GM19452 (cell line): ENCODE data around the gene PRAMEF17.
"Not testable (repeated sequence)": the region's sequence is repeated elsewhere in the genome, so short reads cannot be mapped to it uniquely, and the experiment has no call there.

ENCODE experiments used
- ATAC-seq: cut with Tn5 transposase; IDR thresholded peaks from one replicate; pipeline ENCODE4 v1.9.1; 2021; ENCODE audit not compliant: unreplicated experiment

The PRAMEF17 gene

DNA sequence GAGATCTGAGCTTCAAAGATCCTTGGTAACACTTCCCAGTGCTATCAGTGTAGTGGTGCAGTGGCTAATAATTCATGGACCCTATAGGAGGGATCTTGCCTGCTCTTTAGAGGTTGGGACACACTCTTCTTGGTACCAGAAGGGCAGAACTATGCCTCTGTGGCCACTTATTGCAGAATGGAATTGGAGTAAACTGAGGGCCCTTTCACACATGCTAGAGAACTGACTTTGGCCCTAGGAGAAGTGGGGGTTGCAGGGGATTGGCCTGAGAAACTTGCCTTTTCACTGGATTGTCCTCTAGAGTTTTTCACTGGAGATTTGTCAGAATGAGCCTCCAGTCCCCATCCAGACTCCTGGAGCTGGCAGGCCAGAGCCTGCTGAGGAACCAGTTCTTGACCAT lies at the start of gene PRAMEF17:
PRAMEF17 (plus strand) TSS at position 301 of the 400 bp plus-strand sequence; CDS start at position 327, 26 bp downstream.
- not testable (repeated sequence) for ATAC-seq

DNA sequence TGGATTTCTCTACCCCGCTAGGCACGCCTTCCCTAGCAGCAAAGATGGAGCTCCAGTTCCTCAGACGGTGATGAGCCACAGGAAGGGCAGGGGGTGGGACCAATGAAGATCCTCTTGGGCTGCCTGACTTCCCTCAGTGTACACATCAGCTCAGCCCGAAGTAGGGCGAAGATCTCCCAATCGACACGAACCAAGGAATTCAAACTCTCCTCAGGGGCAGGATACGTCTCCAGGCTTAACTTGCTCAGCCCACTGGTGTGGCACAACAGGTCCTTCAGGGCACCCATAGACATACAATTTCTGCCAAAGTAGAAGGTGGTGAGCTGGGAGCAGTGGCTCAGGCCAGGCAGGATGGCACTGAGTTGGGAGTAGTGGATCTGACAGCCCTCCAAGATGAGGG lies 46.9 kb upstream of the PRAMEF17 start:
- not testable (repeated sequence) for ATAC-seq

GRCh38 chr1:13347034-13347433 lies 42.4 kb upstream of the PRAMEF17 start, which contains the start of gene PRAMEF14:
Gene PRAMEF14, minus strand, starts transcription at chr1:13347134. Its CDS starts 1,820 bp downstream, at chr1:13345314.
- ATAC-seq = not testable (repeated sequence)

DNA sequence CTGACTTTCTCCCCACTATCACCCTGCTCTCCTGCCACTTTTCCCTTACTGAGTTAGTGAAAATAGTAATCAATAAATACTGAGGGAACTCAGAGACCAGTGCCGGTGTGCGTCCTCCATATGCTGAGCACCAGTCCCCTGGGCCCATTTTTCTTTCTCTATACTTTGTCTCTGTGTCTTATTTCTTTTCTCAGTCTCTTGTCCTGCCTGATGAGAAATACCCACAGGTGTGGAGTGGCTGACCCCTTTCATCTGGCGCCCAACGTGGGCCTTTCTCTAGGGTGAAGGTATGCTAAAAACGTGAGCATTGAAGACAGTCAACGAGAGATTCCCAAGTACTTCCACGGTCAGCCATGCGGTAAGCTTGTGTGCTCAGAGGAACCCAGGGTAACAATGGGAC lies 36.0 kb upstream of the PRAMEF17 start:
- not testable (repeated sequence) for ATAC-seq

DNA sequence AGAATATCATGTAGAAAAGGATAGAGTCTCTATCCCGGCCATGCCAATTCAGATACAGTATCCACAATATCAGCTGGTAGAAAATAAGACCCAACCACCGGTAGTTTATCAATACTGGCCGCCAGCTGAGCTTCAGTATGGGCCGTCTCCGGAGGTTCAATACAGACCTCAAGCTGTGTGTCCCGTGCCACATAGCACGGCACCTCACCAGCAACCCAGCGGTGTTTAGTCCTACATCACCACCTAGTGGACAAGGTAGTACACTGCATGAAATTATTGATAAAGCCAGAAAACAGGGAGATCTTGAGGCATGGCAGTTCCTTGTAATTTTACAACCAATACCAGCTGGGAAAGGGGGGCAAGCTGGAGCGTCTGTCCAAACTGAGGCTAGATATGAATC lies 35.0 kb upstream of the PRAMEF17 start:
- ATAC-seq = not testable (repeated sequence)

GRCh38 chr1:13356774-13357173 lies 32.7 kb upstream of the PRAMEF17 start:
- not testable (repeated sequence) for ATAC-seq

- not testable (repeated sequence) for ATAC-seq
These were observed 27.1 kb upstream of the PRAMEF17 start for GRCh38 chr1:13362364-13362763.

- not testable (repeated sequence) for ATAC-seq
These were observed 24.5 kb upstream of the PRAMEF17 start for GRCh38 chr1:13364928-13365327.

DNA sequence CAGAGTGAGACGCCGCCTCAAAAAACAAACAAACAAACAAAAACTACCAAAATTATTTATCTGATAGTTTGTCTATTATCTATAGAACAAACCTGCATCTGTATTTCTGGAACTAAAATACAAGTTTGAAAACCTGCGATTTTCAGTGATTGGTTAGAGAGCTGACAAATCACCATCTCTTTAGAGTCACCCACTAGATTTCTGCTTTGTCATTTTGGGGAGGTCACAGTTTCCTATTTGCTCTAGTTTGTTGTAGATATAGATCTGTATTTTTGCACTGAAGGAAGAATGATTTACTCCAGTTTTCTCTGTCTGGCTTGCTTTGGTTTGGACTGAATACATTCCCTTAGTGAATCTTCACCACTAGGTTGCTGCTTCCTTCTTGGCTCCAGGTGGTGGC lies 22.9 kb upstream of the PRAMEF17 start:
- ATAC-seq = not testable (repeated sequence)

DNA sequence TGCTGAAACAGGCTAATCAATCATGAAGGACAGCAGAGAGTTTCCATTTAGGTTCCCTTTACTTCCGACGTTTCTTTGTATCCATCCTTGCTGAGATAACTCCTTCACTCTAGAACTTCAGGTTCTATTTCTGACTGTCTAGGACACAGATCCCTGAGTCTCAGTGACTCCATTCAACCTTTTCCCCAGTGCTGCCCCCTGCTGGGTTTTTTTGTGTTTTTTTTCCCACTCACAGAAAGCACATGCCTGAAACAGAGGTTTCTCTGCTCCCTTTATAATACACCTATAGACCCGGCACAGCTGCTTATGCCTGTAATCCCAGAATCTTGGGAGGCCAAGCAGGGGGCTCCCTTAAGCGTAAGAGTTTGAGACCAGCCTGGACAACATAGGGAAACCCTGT lies 20.9 kb upstream of the PRAMEF17 start:
- not testable (repeated sequence) for ATAC-seq

DNA sequence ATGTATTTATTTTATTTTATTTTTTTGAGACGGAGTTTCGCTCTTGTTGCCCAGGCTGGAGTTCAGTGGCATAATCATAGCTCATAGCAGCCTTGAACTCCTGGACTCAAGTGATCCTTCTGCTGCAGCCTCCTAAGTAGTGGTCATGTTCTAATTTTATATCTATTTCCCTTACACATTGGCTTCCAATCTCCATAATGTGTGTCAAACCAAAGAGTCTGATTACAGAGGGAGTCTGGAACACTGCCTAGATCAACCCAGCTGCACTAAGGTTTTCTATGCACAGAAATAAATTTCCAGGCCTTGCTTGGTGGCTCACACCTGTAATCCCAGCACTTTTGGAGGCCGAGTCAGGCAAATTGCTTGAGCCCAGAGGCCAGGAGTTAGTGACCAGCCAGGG lies 10.4 kb upstream of the PRAMEF17 start:
- not testable (repeated sequence) for ATAC-seq

DNA sequence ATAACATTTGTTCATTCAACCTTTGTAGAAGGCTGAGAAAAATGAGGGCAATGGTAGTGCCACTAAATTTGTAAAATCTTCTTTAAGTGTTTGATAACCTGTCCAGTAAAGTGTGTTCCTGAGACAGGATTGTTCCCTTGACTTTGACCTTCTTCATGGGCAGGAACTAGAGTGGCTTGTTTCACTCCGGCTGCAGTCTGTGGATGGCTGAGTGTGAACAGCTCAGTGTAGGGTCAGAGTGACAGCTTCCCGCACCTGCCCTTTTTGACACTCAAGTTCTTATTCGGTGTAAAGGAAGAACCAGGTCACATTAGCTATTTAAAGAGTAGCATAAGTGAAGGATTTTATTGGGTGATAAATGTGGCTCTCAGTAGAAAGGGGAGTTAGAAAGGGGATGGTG lies 9.1 kb upstream of the PRAMEF17 start:
- not testable (repeated sequence) for ATAC-seq

GRCh38 chr1:13393004-13393403 lies 3.6 kb downstream of the PRAMEF17 start:
- not testable (repeated sequence) for ATAC-seq

DNA sequence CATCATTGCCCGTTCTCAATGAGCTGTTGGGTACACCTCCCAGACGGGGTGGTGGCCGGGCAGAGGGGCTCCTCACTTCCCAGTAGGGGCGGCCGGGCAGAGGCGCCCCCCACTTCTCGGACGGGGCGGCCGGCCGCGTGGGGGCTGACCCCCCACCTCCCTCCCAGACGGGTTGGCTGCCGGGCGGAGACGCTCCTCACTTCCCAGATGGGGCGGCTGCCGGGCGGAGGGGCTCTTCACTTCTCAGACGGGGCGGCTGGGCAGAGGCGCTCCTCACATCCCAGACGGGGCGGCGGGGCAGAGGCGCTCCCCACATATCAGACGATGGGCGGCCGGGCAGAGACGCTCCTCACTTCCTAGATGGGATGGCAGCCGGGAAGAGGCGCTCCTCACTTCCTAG lies 5.3 kb downstream of the PRAMEF17 start:
- ATAC-seq = not testable (repeated sequence)

GRCh38 chr1:13395311-13395710 lies 5.9 kb downstream of the PRAMEF17 start:
- not testable (repeated sequence) for ATAC-seq

- ATAC-seq = no peak
These were observed 18.4 kb downstream of the PRAMEF17 start for GRCh38 chr1:13407811-13408210.

DNA sequence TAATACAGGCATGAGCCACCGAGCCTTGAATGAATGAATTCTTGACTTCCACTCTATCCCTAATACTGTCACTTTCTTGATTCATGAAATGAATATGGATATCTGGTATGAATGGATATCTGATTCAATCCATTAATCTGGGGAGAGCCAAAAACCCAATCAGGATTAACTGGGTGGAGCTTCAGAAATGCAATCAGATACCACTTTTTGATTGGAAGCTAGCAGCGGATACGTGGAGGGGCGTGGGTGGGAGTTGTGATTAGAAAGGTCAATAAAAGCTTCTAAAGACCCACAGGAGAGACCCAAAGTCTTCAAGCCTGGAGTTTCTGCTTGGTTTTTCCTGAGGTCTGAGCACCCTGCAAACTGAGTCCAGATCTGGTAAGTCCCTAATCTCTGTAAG lies 20.7 kb downstream of the PRAMEF17 start, which contains the start of gene PRAMEF20:
PRAMEF20 (plus strand) TSS at position 301 of the 400 bp plus-strand sequence. CDS start 5,905 bp downstream, outside the sequence.
- not testable (repeated sequence) for ATAC-seq

GRCh38 chr1:13430495-13430894 lies 41.1 kb downstream of the PRAMEF17 start:
- ATAC-seq = no peak

DNA sequence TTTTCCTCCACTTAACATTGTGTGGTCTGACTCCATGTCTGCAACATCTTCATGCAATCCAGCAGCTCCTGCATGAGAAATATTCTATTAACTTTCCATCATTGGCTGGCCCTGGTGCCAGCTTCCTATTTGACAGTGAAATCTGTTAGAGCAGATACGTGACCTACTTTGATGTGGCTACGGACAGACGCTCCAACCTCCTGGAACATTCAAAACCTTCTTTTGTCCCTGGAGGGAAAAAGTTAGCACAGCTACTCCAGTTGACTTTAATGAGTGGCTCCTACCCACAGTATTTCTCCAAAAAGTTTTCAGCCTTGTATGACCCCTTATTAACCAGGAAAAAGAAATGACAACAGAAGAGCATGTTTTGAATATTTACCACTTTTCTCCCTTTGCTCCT lies 42.8 kb downstream of the PRAMEF17 start:
- no peak for ATAC-seq

GRCh38 chr1:13433694-13434358 lies 44.4 kb downstream of the PRAMEF17 start:
- not testable (repeated sequence) for ATAC-seq

DNA sequence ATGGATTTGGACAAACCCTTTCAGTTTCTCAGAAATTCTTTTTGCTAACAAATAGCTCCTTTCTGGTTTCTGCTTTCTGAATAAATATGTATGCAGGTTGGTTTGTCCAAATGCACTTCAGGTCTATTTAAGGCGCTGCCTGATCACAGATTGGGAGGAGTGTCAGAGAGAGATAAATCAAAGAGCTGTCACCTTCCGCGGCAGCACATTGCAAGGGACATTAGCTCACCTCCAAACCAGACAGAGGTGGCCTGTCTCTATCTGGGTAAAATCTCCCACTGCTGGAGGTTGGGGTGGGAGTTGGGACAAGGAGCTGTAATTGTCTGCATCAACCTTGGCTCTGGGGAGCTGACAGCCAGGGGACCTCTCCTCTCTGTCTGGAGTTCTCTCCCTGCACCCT lies 46.0 kb downstream of the PRAMEF17 start:
- no peak for ATAC-seq

GRCh38 chr1:13439104-13439783 lies 49.8 kb downstream of the PRAMEF17 start:
- ATAC-seq = not testable (repeated sequence)
